ENCODE data around the gene RPS6KA2. TPM values are rescaled to one million over a fixed set of nuclear protein-coding genes. Genes with fewer than 3 reads are reported as not detected.

Gene RPS6KA2
- total RNA-seq, 4 donors from 2014 or later, result 43.9 to 161 (median 82.7) TPM

DNA sequence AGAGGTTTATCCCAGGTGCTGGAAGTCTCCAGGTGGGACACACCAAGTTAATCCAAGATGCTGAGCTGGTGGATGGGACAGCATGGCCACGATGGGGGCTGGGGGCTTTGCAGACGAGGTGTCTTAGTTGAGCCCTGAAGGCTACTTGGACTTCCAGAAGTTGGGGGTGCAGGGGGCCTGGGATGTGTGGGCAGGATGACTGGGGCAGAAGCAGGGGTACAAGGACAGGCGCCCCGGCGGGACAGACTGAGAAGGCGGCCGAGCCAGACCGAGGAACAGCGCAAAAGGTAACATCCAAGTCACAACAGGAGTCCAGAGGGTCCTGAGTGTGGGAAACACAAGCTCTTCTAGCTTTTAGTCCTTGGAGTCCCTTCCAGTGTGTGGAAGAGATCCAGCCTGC, 64.3 kb downstream of the RPS6KA2 start:
- TF ChIP-seq, protein P1, sequence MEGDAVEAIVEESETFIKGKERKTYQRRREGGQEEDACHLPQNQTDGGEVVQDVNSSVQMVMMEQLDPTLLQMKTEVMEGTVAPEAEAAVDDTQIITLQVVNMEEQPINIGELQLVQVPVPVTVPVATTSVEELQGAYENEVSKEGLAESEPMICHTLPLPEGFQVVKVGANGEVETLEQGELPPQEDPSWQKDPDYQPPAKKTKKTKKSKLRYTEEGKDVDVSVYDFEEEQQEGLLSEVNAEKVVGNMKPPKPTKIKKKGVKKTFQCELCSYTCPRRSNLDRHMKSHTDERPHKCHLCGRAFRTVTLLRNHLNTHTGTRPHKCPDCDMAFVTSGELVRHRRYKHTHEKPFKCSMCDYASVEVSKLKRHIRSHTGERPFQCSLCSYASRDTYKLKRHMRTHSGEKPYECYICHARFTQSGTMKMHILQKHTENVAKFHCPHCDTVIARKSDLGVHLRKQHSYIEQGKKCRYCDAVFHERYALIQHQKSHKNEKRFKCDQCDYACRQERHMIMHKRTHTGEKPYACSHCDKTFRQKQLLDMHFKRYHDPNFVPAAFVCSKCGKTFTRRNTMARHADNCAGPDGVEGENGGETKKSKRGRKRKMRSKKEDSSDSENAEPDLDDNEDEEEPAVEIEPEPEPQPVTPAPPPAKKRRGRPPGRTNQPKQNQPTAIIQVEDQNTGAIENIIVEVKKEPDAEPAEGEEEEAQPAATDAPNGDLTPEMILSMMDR (IDR thresholded peaks at IDR 0.05; ENCODE audit: low read depth), result no peak

DNA sequence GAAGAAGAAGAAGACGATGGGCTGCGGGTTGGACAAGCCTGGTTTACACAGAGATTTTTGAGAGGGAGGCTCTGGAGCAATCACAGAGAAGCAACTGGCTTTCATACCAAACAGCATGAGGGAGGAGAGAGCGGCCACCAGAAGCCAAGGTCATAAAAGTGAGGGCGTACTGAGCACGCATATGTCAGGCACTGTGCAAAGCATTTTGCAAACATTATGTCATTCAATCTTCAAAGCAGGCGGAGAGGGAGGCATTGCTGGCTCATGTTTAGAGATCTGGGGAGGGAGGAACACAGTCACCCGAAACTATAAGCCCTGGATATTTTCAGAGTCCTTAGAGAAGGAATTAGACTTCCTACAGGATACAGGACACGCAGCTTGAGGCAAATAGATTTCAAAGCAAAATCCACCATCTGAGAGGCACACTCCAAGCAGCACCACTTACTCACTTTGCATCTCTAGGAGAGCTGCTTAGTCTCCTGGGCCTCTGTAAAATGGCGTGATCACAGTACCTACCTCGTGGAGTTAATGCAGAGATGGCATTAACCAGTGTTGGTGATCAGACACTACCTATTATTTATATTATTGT, 65.2 kb downstream of the RPS6KA2 start:
- TF ChIP-seq, protein P1 (IDR thresholded peaks at IDR 0.05; ENCODE audit: low read depth), result no peak

DNA sequence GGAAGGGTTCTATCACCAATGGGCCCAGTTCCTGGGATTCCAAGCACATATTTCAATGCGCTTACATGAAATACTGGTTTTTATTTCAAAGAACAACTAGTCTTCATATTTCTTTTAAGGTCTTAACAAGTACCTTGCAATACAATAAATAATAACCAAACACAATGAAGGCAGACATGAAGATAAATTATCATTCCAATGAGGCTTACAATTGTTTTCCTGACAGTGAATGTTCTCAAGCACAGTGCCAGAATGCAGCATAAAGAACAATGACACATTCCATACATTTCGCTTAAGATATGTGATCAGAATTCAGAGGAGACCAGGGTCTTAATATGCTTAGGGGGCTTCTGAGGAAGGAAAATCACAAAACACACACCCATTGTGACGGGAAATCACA, 66.8 kb downstream of the RPS6KA2 start:
- TF ChIP-seq, protein P1 (IDR thresholded peaks at IDR 0.05; ENCODE audit: low read depth), result no peak

DNA sequence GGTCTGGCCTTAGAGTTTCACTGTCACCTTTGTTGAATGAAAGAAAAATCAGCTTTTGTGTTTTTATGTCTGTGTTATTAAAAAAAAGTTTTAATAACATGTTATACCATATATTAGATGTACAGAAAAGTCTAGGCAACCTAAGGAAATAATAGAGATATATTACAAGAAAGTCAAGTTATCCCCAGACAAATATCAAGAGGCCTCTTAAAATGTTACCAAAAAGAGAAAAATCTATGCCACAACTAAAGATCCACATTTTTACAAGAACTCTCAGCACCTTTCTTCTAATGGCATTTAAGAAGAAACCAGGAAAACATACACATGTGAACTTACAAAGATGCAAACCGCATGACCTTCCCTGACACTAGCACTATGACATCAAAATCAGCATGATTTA, 67.4 kb downstream of the RPS6KA2 start:
- TF ChIP-seq, protein P1 (IDR thresholded peaks at IDR 0.05; ENCODE audit: low read depth), result no peak

DNA sequence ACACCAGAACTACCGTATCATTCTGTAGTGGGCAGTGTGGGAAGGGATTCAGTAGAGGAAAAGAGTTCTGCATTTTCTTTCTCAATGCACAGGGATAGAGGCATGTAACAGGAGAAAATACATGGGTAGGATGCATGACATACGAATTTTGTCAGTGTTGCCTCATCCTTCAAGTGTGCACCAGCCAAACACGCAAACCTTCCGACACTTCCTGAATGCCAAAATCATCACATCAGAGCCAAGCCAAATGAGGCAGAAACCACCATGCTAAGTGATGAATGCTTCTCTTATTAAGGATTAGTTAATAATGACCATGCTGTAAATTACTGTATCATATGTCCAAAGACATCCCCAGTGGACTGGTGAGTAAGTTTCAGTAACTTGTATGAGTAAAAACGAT, 67.8 kb downstream of the RPS6KA2 start:
- TF ChIP-seq, protein P1 (IDR thresholded peaks at IDR 0.05; ENCODE audit: low read depth), result no peak

DNA sequence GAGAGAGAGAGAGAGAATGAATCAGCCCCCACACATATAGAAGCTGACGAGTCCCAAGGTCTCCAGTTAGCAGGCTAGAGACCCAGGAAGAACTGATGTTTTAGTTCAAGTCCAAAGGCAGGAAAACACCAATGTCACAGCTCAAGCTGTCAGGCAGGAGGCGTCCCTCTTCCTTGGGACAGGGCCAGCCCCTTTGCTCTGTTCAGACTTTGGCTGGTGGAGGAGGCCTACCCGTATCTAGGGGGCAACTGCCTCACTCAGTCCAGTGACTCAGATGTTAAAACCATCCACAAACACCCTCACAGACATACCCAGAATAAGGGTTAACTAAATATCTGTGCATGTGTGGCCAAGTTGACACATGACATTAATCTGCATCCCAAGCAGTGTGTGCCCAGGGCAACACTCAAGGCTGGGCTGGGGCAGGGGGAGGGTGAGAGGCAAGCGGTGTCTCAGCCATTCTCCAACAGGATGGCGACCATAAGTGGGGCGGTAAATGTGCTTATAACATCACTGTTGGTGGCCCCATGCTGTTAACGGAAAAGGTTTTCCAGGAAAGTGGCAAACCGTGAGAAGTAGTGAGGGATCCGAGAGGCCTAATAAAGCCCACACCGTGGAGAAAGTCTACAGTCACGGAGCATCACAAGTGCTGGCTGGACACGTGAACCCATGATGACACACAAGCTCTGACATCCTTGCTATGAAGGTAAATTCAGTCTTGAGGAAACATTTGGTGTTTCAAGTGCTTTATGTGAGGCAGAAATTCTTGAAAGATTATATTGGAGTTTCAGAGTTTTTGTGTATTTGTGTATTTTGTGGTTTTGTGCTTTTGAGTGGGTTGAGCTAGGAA, 68.7 kb downstream of the RPS6KA2 start:
- TF ChIP-seq, protein P1 (IDR thresholded peaks at IDR 0.05; ENCODE audit: low read depth), result no peak

DNA sequence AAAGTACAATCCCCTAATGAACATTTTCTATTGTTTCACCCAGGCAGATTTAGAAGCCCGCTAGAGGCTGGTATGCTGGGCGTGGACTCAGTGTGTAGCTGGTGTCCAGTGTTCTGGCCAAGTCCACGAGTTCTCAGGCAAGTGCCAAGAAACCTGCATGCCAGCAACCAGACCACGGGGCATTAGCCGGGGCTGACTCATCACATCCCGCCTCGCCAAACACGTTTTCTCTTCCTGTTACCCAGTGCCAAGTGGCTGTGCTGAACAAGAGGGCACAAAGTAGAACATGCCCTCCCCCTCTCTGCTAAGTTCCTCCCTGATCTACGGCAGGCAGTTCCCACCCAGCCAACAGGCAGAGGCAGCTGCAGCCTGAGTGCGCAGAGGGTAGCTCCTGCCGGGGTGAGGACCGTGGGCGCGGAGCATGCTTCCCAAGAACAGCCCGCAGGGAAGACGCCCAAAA, 70.2 kb downstream of the RPS6KA2 start:
- TF ChIP-seq, protein P1 (IDR thresholded peaks at IDR 0.05; ENCODE audit: low read depth), result no peak

Measured in subcutaneous adipose tissue (tissue), 4 donors.